ENCODE data around the gene NPR2. TPM values are rescaled to one million over a fixed set of nuclear protein-coding genes. Genes with fewer than 3 reads are reported as not detected.

NPR2 gene
- polyA plus RNA-seq, 1 donor (not counting 4 experiments of a cell fraction or from before 2014, with no cell fraction given), result 5.0 TPM

- peaks cover 14% of the 10 kb centered on the region for H3K27me3 ChIP-seq (ENCODE audit: control insufficient read depth, extremely low read depth, insufficient read depth, low read length)
- no peak for FAIRE-seq
- dilution Hi-C loops (cut with MboI; ENCODE audit: extremely low pct_ligation_motif_present, low sequenced_read_pairs), result no loop called here
Measured at GRCh38 chr9:35852267-35852815, 61.0 kb downstream of the NPR2 start.

GRCh38 chr9:35852876-35853865 lies 61.8 kb downstream of the NPR2 start:
- no peaks in the 10 kb centered on the region for H3K9me1 ChIP-seq (ENCODE audit: control insufficient read depth, extremely low read depth, insufficient read depth, low read length)
- peaks cover under 1% of the 10 kb centered on the region for H3K4me1 ChIP-seq (ENCODE audit: control insufficient read depth, extremely low read depth, insufficient read depth, low read length)
- no peak for FAIRE-seq
- no peak for TF ChIP-seq EZH2 (IDR thresholded peaks at IDR 0.05; ENCODE audit: low read length)
- no peak for TF ChIP-seq CTCF (optimal IDR thresholded peaks at IDR 0.05 in 1 of 3, IDR thresholded peaks at IDR 0.05 in 1 of 3, conservative IDR thresholded peaks at IDR 0.05 in 1 of 3; ENCODE audit: extremely low read depth in 1 of 3, insufficient read depth in 2 of 3, low read length in 3 of 3)
- H3K27me3 ChIP-seq (ENCODE audit: control insufficient read depth, extremely low read depth, insufficient read depth, low read length), result peaks cover 14% of the 10 kb centered on the region
- no peaks in the 10 kb centered on the region for H3K79me2 ChIP-seq (ENCODE audit: control insufficient read depth, insufficient read depth, low read length)
- H3K4me2 ChIP-seq (ENCODE audit: control insufficient read depth, extremely low read depth, insufficient read depth, low read depth, low read length), result no peak overlapping the region
- H3K9me3 ChIP-seq (ENCODE audit: control insufficient read depth, low read depth, low read length), result no peaks in the 10 kb centered on the region
- no peak overlapping the region for H3K4me3 ChIP-seq (ENCODE audit: control insufficient read depth in 2 of 3, extremely low read depth in 1 of 3, insufficient read depth in 2 of 3, low read depth in 1 of 3, low read length in 3 of 3)
- no peak overlapping the region for H3K27ac ChIP-seq (ENCODE audit: control insufficient read depth, insufficient read depth, low read length)
- dilution Hi-C loops (cut with MboI; ENCODE audit: extremely low pct_ligation_motif_present, low sequenced_read_pairs), result no loop called here
- no peak for DNase-seq (ENCODE audit: low read depth, low spot score)
- H4K20me1 ChIP-seq (ENCODE audit: control insufficient read depth, extremely low read depth, insufficient read depth, low read length), result no peaks in the 10 kb centered on the region
- H3K36me3 ChIP-seq (ENCODE audit: control insufficient read depth in 2 of 2, extremely low read depth in 1 of 2, insufficient read depth in 2 of 2, low read length in 2 of 2), result peaks cover 0 to 1% of the 10 kb centered on the region in 2 experiments
- H3K9ac ChIP-seq (ENCODE audit: control insufficient read depth, extremely low read depth, insufficient read depth, low read length), result no peak overlapping the region
- H2AFZ ChIP-seq (ENCODE audit: control insufficient read depth, low read length), result no peak overlapping the region

More at GRCh38 chr9:35852267-35852815, 61.0 kb downstream of the NPR2 start:
- Histone ChIP-seq H3K4me1 (ENCODE audit: control insufficient read depth, extremely low read depth, insufficient read depth, low read length) (peaks cover 7% of the 10 kb centered on the region), H4K20me1 (ENCODE audit: control insufficient read depth, extremely low read depth, insufficient read depth, low read length) (no peaks in the 10 kb centered on the region), H3K4me3 (ENCODE audit: control insufficient read depth in 2 of 3, extremely low read depth in 1 of 3, insufficient read depth in 2 of 3, low read depth in 1 of 3, low read length in 3 of 3) (no peak overlapping the region), H3K9me3 (ENCODE audit: control insufficient read depth, low read depth, low read length) (no peaks in the 10 kb centered on the region), H3K79me2 (ENCODE audit: control insufficient read depth, insufficient read depth, low read length) (no peaks in the 10 kb centered on the region), H2AFZ (ENCODE audit: control insufficient read depth, low read length) (no peak overlapping the region), H3K36me3 (ENCODE audit: control insufficient read depth in 2 of 2, extremely low read depth in 1 of 2, insufficient read depth in 2 of 2, low read length in 2 of 2) (peaks cover 0 to 1% of the 10 kb centered on the region in 2 experiments), H3K9me1 (ENCODE audit: control insufficient read depth, extremely low read depth, insufficient read depth, low read length) (no peaks in the 10 kb centered on the region), H3K9ac (ENCODE audit: control insufficient read depth, extremely low read depth, insufficient read depth, low read length) (no peak overlapping the region), H3K4me2 (ENCODE audit: control insufficient read depth, extremely low read depth, insufficient read depth, low read depth, low read length) (no peak overlapping the region), H3K27ac (ENCODE audit: control insufficient read depth, insufficient read depth, low read length) (no peak overlapping the region)
- TF ChIP-seq CTCF (optimal IDR thresholded peaks at IDR 0.05 in 1 of 3, IDR thresholded peaks at IDR 0.05 in 1 of 3, conservative IDR thresholded peaks at IDR 0.05 in 1 of 3; ENCODE audit: extremely low read depth in 1 of 3, insufficient read depth in 2 of 3, low read length in 3 of 3) (no peak), EZH2 (IDR thresholded peaks at IDR 0.05; ENCODE audit: low read length) (no peak)
- no peak for DNase-seq (ENCODE audit: low read depth, low spot score)

Data from keratinocyte (primary cell).